Naive B cell (primary cell): ENCODE results near the gene FOXC2. TPM values are rescaled to one million over a fixed set of nuclear protein-coding genes. Genes with fewer than 3 reads are reported as not detected.

ENCODE experiments used
- ATAC-seq, 2 donors: fragments of 150-1000 bp; cut with Tn5 transposase; 2 replicates each; pipeline ENCODE4 v1.10.0; 2021; ENCODE audit warnings: low read depth in 2 of 2, mild to moderate bottlenecking in 2 of 2, moderate library complexity in 2 of 2
- DNase-seq: peaks from one replicate; pipeline ENCODE4 v3.0.0; 2022
- H3K27ac Mint-ChIP-seq, 6 donors: one replicate each; pipeline ENCODE4 v1.8.0; 2020 to 2022; ENCODE audit warnings: mild to moderate bottlenecking in 6 of 6, mixed read lengths in 6 of 6, moderate library complexity in 5 of 6, inconsistent platforms in 2 of 6
- H3K27me3 Mint-ChIP-seq, 3 donors: one replicate each; pipeline ENCODE4 v1.8.0; 2021 to 2022; ENCODE audit warnings: mixed read lengths in 3 of 3, mild to moderate bottlenecking in 1 of 3
- H3K36me3 Mint-ChIP-seq, 2 donors: one replicate each; pipeline ENCODE4 v1.8.0; 2020 to 2022; ENCODE audit warnings: mixed read lengths in 2 of 2, inconsistent platforms in 1 of 2, mild to moderate bottlenecking in 1 of 2
- H3K4me1 Mint-ChIP-seq, 3 donors: one replicate each; pipeline ENCODE4 v1.8.0; 2020 to 2022; ENCODE audit warnings: mixed read lengths in 3 of 3, inconsistent platforms in 1 of 3, mild to moderate bottlenecking in 1 of 3, moderate library complexity in 1 of 3
- H3K4me3 Mint-ChIP-seq, 8 donors: one replicate each; pipeline ENCODE4 v1.8.0; 2020 to 2022; ENCODE audit warnings: mild to moderate bottlenecking in 8 of 8, mixed read lengths in 8 of 8, moderate library complexity in 8 of 8, inconsistent platforms in 2 of 8
- H3K9me3 Mint-ChIP-seq, 7 donors: one replicate each; pipeline ENCODE4 v1.8.0; 2020 to 2022; ENCODE audit warnings: mixed read lengths in 7 of 7, mild to moderate bottlenecking in 5 of 7, inconsistent platforms in 2 of 7, moderate library complexity in 1 of 7
- polyA plus RNA-seq, 6 donors: library from polyadenylated mRNA; unstranded; fragments of 300-500 nt; fragmentation: Illumina TruSeq; gene quantifications; one replicate each; pipeline ENCODE4 v1.2.3, GENCODE V29; 2021; ENCODE audit warnings: low read depth in 6 of 6

The FOXC2 gene
- not detected for polyA plus RNA-seq

- Mint-ChIP-seq H3K9me3 (peaks cover 0 to 4% (median 0%) of the 10 kb centered on the region in 7 donors), H3K36me3 (no peaks in the 10 kb centered on the region), H3K4me1 (peaks cover 15 to 36% (median 30%) of the 10 kb centered on the region in 3 donors), H3K4me3 (peak within 1 kb of the TSS; percentile 64 to 87 (median 78)), H3K27me3 (peaks cover 50 to 63% (median 60%) of the 10 kb centered on the region in 3 donors), H3K27ac (peak within 1 kb of the TSS; percentile 22 to 93 (median 63))
- ATAC-seq (peak; percentile 35 to 43), DNase-seq (peak; percentile 40)
Measured at GRCh38 chr16:86566601-86566965, at the start of gene FOXC2. Gene FOXC2 (plus strand): TSS chr16:86566829. CDS start chr16:86567336, 507 bp downstream.

- Mint-ChIP-seq H3K4me3 (peak overlapping the region in 1 of 8 donors; percentile 49), H3K36me3 (no peaks in the 10 kb centered on the region), H3K27me3 (peaks cover 71 to 93% (median 77%) of the 10 kb centered on the region in 3 donors), H3K27ac (peak overlapping the region in 3 of 6 donors; percentile 53 to 83 (median 80)), H3K9me3 (no peaks in the 10 kb centered on the region), H3K4me1 (peaks cover 15 to 21% (median 16%) of the 10 kb centered on the region in 3 donors)
- ATAC-seq (no peak), DNase-seq (no peak)
Measured at GRCh38 chr16:86517033-86517432, 49.6 kb upstream of the FOXC2 start.

GRCh38 chr16:86517652-86518258, 48.9 kb upstream of the FOXC2 start:
- no peaks in the 10 kb centered on the region for H3K36me3 Mint-ChIP-seq
- peaks cover 14 to 21% (median 16%) of the 10 kb centered on the region in 3 donors for H3K4me1 Mint-ChIP-seq
- H3K9me3 Mint-ChIP-seq = no peaks in the 10 kb centered on the region
- ATAC-seq (peak in 1 of 2 donors; percentile 38), DNase-seq (no peak)
- H3K27me3 Mint-ChIP-seq = peaks cover 72 to 91% (median 75%) of the 10 kb centered on the region in 3 donors
- peak overlapping the region in 1 of 8 donors; percentile 28 for H3K4me3 Mint-ChIP-seq
- no peak overlapping the region for H3K27ac Mint-ChIP-seq

GRCh38 chr16:86519007-86519648, 47.5 kb upstream of the FOXC2 start:
- ATAC-seq = no peak
- no peak overlapping the region for H3K4me3 Mint-ChIP-seq
- peaks cover 62 to 86% (median 66%) of the 10 kb centered on the region in 3 donors for H3K27me3 Mint-ChIP-seq
- peaks cover 11 to 16% (median 11%) of the 10 kb centered on the region in 3 donors for H3K4me1 Mint-ChIP-seq
- H3K27ac Mint-ChIP-seq = peak overlapping the region in 1 of 6 donors; percentile 26
- no peaks in the 10 kb centered on the region for H3K36me3 Mint-ChIP-seq
- no peaks in the 10 kb centered on the region for H3K9me3 Mint-ChIP-seq
- DNase-seq = no peak

- Mint-ChIP-seq H3K27ac (peak overlapping the region in 1 of 6 donors; percentile 26), H3K4me1 (peaks cover 9 to 16% (median 11%) of the 10 kb centered on the region in 3 donors), H3K9me3 (no peaks in the 10 kb centered on the region), H3K4me3 (no peak overlapping the region), H3K27me3 (peaks cover 56 to 82% (median 61%) of the 10 kb centered on the region in 3 donors), H3K36me3 (no peaks in the 10 kb centered on the region)
- ATAC-seq = peak; percentile 49 to 51
- DNase-seq = peak; percentile 50
Measured at GRCh38 chr16:86519649-86520316, 46.8 kb upstream of the FOXC2 start.

- H3K27me3 Mint-ChIP-seq = peaks cover 51 to 76% (median 54%) of the 10 kb centered on the region in 3 donors
Measured at GRCh38 chr16:86520317-86521210, 46.1 kb upstream of the FOXC2 start.

GRCh38 chr16:86521236-86522197, 45.1 kb upstream of the FOXC2 start:
- Mint-ChIP-seq H3K27ac (peak overlapping the region in 1 of 6 donors; percentile 51), H3K9me3 (no peaks in the 10 kb centered on the region), H3K36me3 (no peaks in the 10 kb centered on the region), H3K4me1 (peaks cover 7 to 16% (median 11%) of the 10 kb centered on the region in 3 donors), H3K27me3 (peaks cover 47 to 66% (median 53%) of the 10 kb centered on the region in 3 donors), H3K4me3 (no peak overlapping the region)
- DNase-seq (no peak), ATAC-seq (no peak)

More at GRCh38 chr16:86520317-86521210, 46.1 kb upstream of the FOXC2 start:
- Mint-ChIP-seq H3K4me1 (peaks cover 7 to 16% (median 11%) of the 10 kb centered on the region in 3 donors), H3K4me3 (no peak overlapping the region), H3K9me3 (no peaks in the 10 kb centered on the region), H3K36me3 (no peaks in the 10 kb centered on the region), H3K27ac (no peak overlapping the region)
- ATAC-seq (no peak), DNase-seq (no peak)

GRCh38 chr16:86522634-86523033, 44.0 kb upstream of the FOXC2 start:
- H3K4me3 Mint-ChIP-seq = no peak overlapping the region
- H3K27me3 Mint-ChIP-seq = peaks cover 37 to 55% (median 42%) of the 10 kb centered on the region in 3 donors
- ATAC-seq (no peak), DNase-seq (no peak)
- peaks cover 0 to 4% of the 10 kb centered on the region in 2 donors for H3K36me3 Mint-ChIP-seq
- no peak overlapping the region for H3K27ac Mint-ChIP-seq
- H3K4me1 Mint-ChIP-seq = peaks cover 7 to 11% (median 11%) of the 10 kb centered on the region in 3 donors
- no peaks in the 10 kb centered on the region for H3K9me3 Mint-ChIP-seq

- Mint-ChIP-seq H3K36me3 (peaks cover 0 to 7% of the 10 kb centered on the region in 2 donors), H3K4me1 (peaks cover 7 to 11% (median 11%) of the 10 kb centered on the region in 3 donors), H3K27ac (no peak overlapping the region), H3K4me3 (no peak overlapping the region), H3K27me3 (peaks cover 35 to 49% (median 35%) of the 10 kb centered on the region in 3 donors), H3K9me3 (no peaks in the 10 kb centered on the region)
- DNase-seq = no peak
- ATAC-seq = no peak
Measured at GRCh38 chr16:86523166-86523740, 43.4 kb upstream of the FOXC2 start.

- no peak overlapping the region for H3K4me3 Mint-ChIP-seq
- no peak for ATAC-seq
- H3K27me3 Mint-ChIP-seq = peaks cover 27 to 41% (median 28%) of the 10 kb centered on the region in 3 donors
- H3K4me1 Mint-ChIP-seq = peaks cover 7 to 11% (median 10%) of the 10 kb centered on the region in 3 donors
- H3K9me3 Mint-ChIP-seq = no peaks in the 10 kb centered on the region
- no peak overlapping the region for H3K27ac Mint-ChIP-seq
- H3K36me3 Mint-ChIP-seq = peaks cover 0 to 7% of the 10 kb centered on the region in 2 donors
- no peak for DNase-seq
Measured at GRCh38 chr16:86524029-86524428, 42.6 kb upstream of the FOXC2 start.

- peaks cover 0 to 13% of the 10 kb centered on the region in 2 donors for H3K36me3 Mint-ChIP-seq
- peaks cover 18 to 29% (median 20%) of the 10 kb centered on the region in 3 donors for H3K27me3 Mint-ChIP-seq
- H3K9me3 Mint-ChIP-seq = no peaks in the 10 kb centered on the region
- H3K27ac Mint-ChIP-seq = peak overlapping the region in 1 of 6 donors; percentile 64
- H3K4me1 Mint-ChIP-seq = no peaks in the 10 kb centered on the region
- ATAC-seq (no peak), DNase-seq (no peak)
- H3K4me3 Mint-ChIP-seq = no peak overlapping the region
Measured at GRCh38 chr16:86525696-86526095, 40.9 kb upstream of the FOXC2 start.
